Activated CD8-positive, alpha-beta T cell treated with anti-CD3 and anti-CD28 coated beads for 36 hours (primary cell): ENCODE data around the gene E2F2. TPM values are rescaled to one million over a fixed set of nuclear protein-coding genes. Genes with fewer than 3 reads are reported as not detected.
"Not testable (repeated sequence)": the region's sequence is repeated elsewhere in the genome, so short reads cannot be mapped to it uniquely, and the experiment has no call there.

ENCODE experiments used
- ATAC-seq: fragments of 200-7000 bp; cut with Tn5 transposase; one replicate; pipeline ENCODE4 v1.10.0; 2021; ENCODE audit warnings: mild to moderate bottlenecking, moderate library complexity
- CTCF ChIA-PET: fragments of 350-600 bp; sonication (Branson Sonifier 250); formaldehyde crosslinking; loops from one replicate; lab custom pipeline; 2021; ENCODE audit warnings: antibody characterized with exemption; lab: Charles Lee
- POLR2A ChIA-PET: fragments of 350-600 bp; sonication (Branson Sonifier 250); formaldehyde crosslinking; loops from one replicate; lab custom pipeline; 2021; ENCODE audit warnings: antibody characterized with exemption; lab: Charles Lee
- DNase-seq: peaks from one replicate; pipeline ENCODE4 v3.0.0-alpha.2; 2020
- H3K27ac Mint-ChIP-seq: one replicate; pipeline ENCODE4 v1.8.0; 2021; ENCODE audit warnings: mild to moderate bottlenecking, mixed read lengths
- H3K27me3 Mint-ChIP-seq: one replicate; pipeline ENCODE4 v1.8.0; 2021; ENCODE audit warnings: mixed read lengths
- H3K36me3 Mint-ChIP-seq: one replicate; pipeline ENCODE4 v1.8.0; 2021; ENCODE audit warnings: low read depth, mixed read lengths
- H3K4me1 Mint-ChIP-seq: one replicate; pipeline ENCODE4 v1.8.0; 2021; ENCODE audit warnings: low read depth, mixed read lengths
- H3K4me3 Mint-ChIP-seq: one replicate; pipeline ENCODE4 v1.8.0; 2021; ENCODE audit warnings: mild to moderate bottlenecking, moderate library complexity, mixed read lengths
- H3K9me3 Mint-ChIP-seq: one replicate; pipeline ENCODE4 v1.8.0; 2021; ENCODE audit warnings: mixed read lengths
- CTCF ChIP-seq: fragments of 200-600 bp; IDR thresholded peaks from one replicate; pipeline ENCODE4 v1.8.0; 2022; ENCODE audit warnings: antibody characterized with exemption, mild to moderate bottlenecking
- intact Hi-C: fragments of 100-400 bp; cut with micrococcal nuclease; formaldehyde crosslinking; loops from one replicate; pipeline ENCODE4 v1.10.0; 2022
- total RNA-seq, 2 experiments: library from RNA; stranded (reverse); gene quantifications; one replicate each; pipeline ENCODE4 v1.2.3, GENCODE V29; 2021

E2F2 gene
- total RNA-seq, 2 experiments from 2014 or later, result 23.7 to 25.3 TPM

- no peaks in the 10 kb centered on the region for H3K27me3 Mint-ChIP-seq
- no peaks in the 10 kb centered on the region for H3K36me3 Mint-ChIP-seq
- no peaks in the 10 kb centered on the region for H3K9me3 Mint-ChIP-seq
- intact Hi-C loops, result loop anchor here (1.0 kb wide), 1 partner anchor 93 kb away; no protein-coding TSS in a partner anchor
- no peak overlapping the region for H3K27ac Mint-ChIP-seq
- H3K4me1 Mint-ChIP-seq, result peaks cover 3% of the 10 kb centered on the region
- no peak overlapping the region for H3K4me3 Mint-ChIP-seq
- ChIA-PET CTCF (interaction anchor here (0.6 to 19.3 kb wide), 38 partner anchors 9 to 140 kb away, joined by 3 to 927 read pairs (median 5); partner anchors contain the start of genes E2F2 and ID3), POLR2A (interaction anchor here (0.7 to 3.6 kb wide), 11 partner anchors 10 to 149 kb away, joined by 3 to 21 read pairs (median 4); partner anchors contain the start of genes ASAP3 and E2F2)
- ATAC-seq (peak; percentile 52), DNase-seq (peak; percentile 85)
- peak; percentile 96 for TF ChIP-seq CTCF
Measured at GRCh38 chr1:23544444-23545389, 13.7 kb upstream of the E2F2 start.

- H3K9me3 Mint-ChIP-seq, result no peaks in the 10 kb centered on the region
- DNase-seq (no peak), ATAC-seq (no peak)
- H3K27ac Mint-ChIP-seq, result no peak overlapping the region
- ChIA-PET CTCF (interaction anchor here (0.6 to 19.3 kb wide), 16 partner anchors 8 to 121 kb away, joined by 3 to 927 read pairs (median 4); partner anchors contain the start of genes E2F2, ID3 and TCEA3), POLR2A (interaction anchor here (0.6 to 3.6 kb wide), 8 partner anchors 16 to 147 kb away, joined by 3 to 21 read pairs (median 4); partner anchors contain the start of gene ASAP3)
- peaks cover 6% of the 10 kb centered on the region for H3K4me1 Mint-ChIP-seq
- H3K36me3 Mint-ChIP-seq, result no peaks in the 10 kb centered on the region
- no peak overlapping the region for H3K4me3 Mint-ChIP-seq
- H3K27me3 Mint-ChIP-seq, result no peaks in the 10 kb centered on the region
- intact Hi-C loops, result loop anchor here (1.0 kb wide), 1 partner anchor 93 kb away; no protein-coding TSS in a partner anchor
- TF ChIP-seq CTCF, result no peak
Measured at GRCh38 chr1:23543707-23544443, 12.8 kb upstream of the E2F2 start.

GRCh38 chr1:23542940-23543339, 11.9 kb upstream of the E2F2 start:
- intact Hi-C loops, H3K27me3 Mint-ChIP-seq, H3K9me3 Mint-ChIP-seq, H3K4me1 Mint-ChIP-seq, H3K36me3 Mint-ChIP-seq, H3K27ac Mint-ChIP-seq, H3K4me3 Mint-ChIP-seq, DNase-seq, ATAC-seq: not testable (repeated sequence)
- ChIA-PET CTCF (interaction anchor here (0.8 to 19.3 kb wide), 5 partner anchors 12 to 118 kb away, joined by 3 to 927 read pairs (median 24); partner anchors contain the start of gene TCEA3), POLR2A (interaction anchor here (1.1 to 3.9 kb wide), 3 partner anchors 17 to 148 kb away, joined by 3 to 11 read pairs (median 4); partner anchors contain the start of gene RPL11)

- intact Hi-C loops, result loop anchor here (1.0 kb wide), 1 partner anchor 42 kb away; no protein-coding TSS in a partner anchor
- ChIA-PET POLR2A (interaction anchor here (0.7 to 3.9 kb wide), 11 partner anchors 10 to 294 kb away, joined by 3 to 11 read pairs (median 4); no protein-coding TSS in a partner anchor), CTCF (interaction anchor here (0.6 to 19.3 kb wide), 36 partner anchors 8 to 356 kb away, joined by 3 to 927 read pairs (median 4); partner anchors contain the start of genes ASAP3, E2F2 and ID3)
- peak; percentile 76 for TF ChIP-seq CTCF
- Mint-ChIP-seq H3K4me1 (peaks cover 9% of the 10 kb centered on the region), H3K27ac (peak overlapping the region; percentile 74), H3K36me3 (no peaks in the 10 kb centered on the region), H3K4me3 (peak overlapping the region; percentile 45), H3K27me3 (no peaks in the 10 kb centered on the region), H3K9me3 (no peaks in the 10 kb centered on the region)
- peak; percentile 97 for ATAC-seq
- peak; percentile 98 for DNase-seq
Measured at GRCh38 chr1:23539698-23540266, 8.7 kb upstream of the E2F2 start.
